HEK293 (cell line): ENCODE data around the gene COMMD2.

Experiments
- AEBP2 ChIP-seq: fragments of 450-650 bp; formaldehyde crosslinking; IDR thresholded peaks from 2 replicates; pipeline ENCODE4 v1.5.1; 2016; ENCODE audit warnings: missing biosample characterization, missing genetic modification characterization, borderline replicate concordance
- ATF2 ChIP-seq: fragments of 450-650 bp; formaldehyde crosslinking; IDR thresholded peaks from 2 replicates; pipeline ENCODE4 v1.5.1; 2016; ENCODE audit warnings: missing biosample characterization, missing genetic modification characterization, low read depth
- FEZF1 ChIP-seq: fragments of 450-650 bp; formaldehyde crosslinking; IDR thresholded peaks from 2 replicates; pipeline ENCODE4 v1.5.1; 2016; ENCODE audit warnings: missing biosample characterization, missing genetic modification characterization
- GLI4 ChIP-seq: fragments of 450-650 bp; formaldehyde crosslinking; IDR thresholded peaks from 2 replicates; pipeline ENCODE4 v1.5.1; 2016; ENCODE audit warnings: missing biosample characterization, missing genetic modification characterization
- GLIS1 ChIP-seq: fragments of 450-650 bp; formaldehyde crosslinking; IDR thresholded peaks from 2 replicates; pipeline ENCODE4 v1.5.1; 2016; ENCODE audit warnings: missing biosample characterization, missing genetic modification characterization
- KLF8 ChIP-seq: fragments of 450-650 bp; formaldehyde crosslinking; IDR thresholded peaks from 2 replicates; pipeline ENCODE4 v1.5.1; 2016; ENCODE audit warnings: missing biosample characterization, missing genetic modification characterization
- MYNN ChIP-seq: fragments of 450-650 bp; formaldehyde crosslinking; IDR thresholded peaks from 2 replicates; pipeline ENCODE4 v1.5.1; 2016; ENCODE audit warnings: missing biosample characterization, missing genetic modification characterization, borderline replicate concordance
- PBX3 ChIP-seq: sonication (generic); formaldehyde crosslinking; IDR thresholded peaks from 2 replicates; pipeline ENCODE4 v1.8.1; 2022; ENCODE audit warnings: mild to moderate bottlenecking, moderate library complexity, missing genetic modification reagents
- YY2 ChIP-seq: fragments of 450-650 bp; formaldehyde crosslinking; IDR thresholded peaks from 2 replicates; pipeline ENCODE4 v1.5.1; 2016; ENCODE audit warnings: missing biosample characterization, missing genetic modification characterization
- ZBTB1 ChIP-seq: fragments of 450-650 bp; formaldehyde crosslinking; IDR thresholded peaks from 2 replicates; pipeline ENCODE4 v1.5.1; 2016; ENCODE audit warnings: missing biosample characterization, missing genetic modification characterization
- ZBTB7A ChIP-seq: fragments of 450-650 bp; formaldehyde crosslinking; IDR thresholded peaks from 2 replicates; pipeline ENCODE4 v1.5.1; 2016; ENCODE audit warnings: low read depth, missing biosample characterization, missing genetic modification characterization
- ZFHX2 ChIP-seq: fragments of 450-650 bp; formaldehyde crosslinking; conservative IDR thresholded peaks from 2 replicates; pipeline ENCODE4 v1.5.1; 2016; ENCODE audit warnings: missing biosample characterization, missing genetic modification characterization
- ZNF133 ChIP-seq: fragments of 450-650 bp; formaldehyde crosslinking; IDR thresholded peaks from 2 replicates; pipeline ENCODE4 v1.5.1; 2016; ENCODE audit warnings: missing biosample characterization, missing genetic modification characterization
- ZNF146 ChIP-seq: fragments of 450-650 bp; formaldehyde crosslinking; IDR thresholded peaks from 2 replicates; pipeline ENCODE4 v1.5.1; 2016; ENCODE audit warnings: missing biosample characterization, missing genetic modification characterization
- ZNF2 ChIP-seq: fragments of 450-650 bp; formaldehyde crosslinking; IDR thresholded peaks from 2 replicates; pipeline ENCODE4 v1.5.1; 2016; ENCODE audit warnings: missing biosample characterization, missing genetic modification characterization
- ZNF350 ChIP-seq: fragments of 450-650 bp; formaldehyde crosslinking; IDR thresholded peaks from 2 replicates; pipeline ENCODE4 v1.5.0; 2017; ENCODE audit warnings: missing biosample characterization, mild to moderate bottlenecking, missing genetic modification characterization
- ZNF391 ChIP-seq: fragments of 450-650 bp; formaldehyde crosslinking; IDR thresholded peaks from 2 replicates; pipeline ENCODE4 v1.5.1; 2016; ENCODE audit warnings: low read depth, missing biosample characterization, missing genetic modification characterization, borderline replicate concordance
- ZNF394 ChIP-seq: fragments of 450-650 bp; formaldehyde crosslinking; IDR thresholded peaks from 2 replicates; pipeline ENCODE4 v1.5.1; 2016; ENCODE audit warnings: missing biosample characterization, missing genetic modification characterization, mild to moderate bottlenecking, moderate library complexity, borderline replicate concordance
- ZNF416 ChIP-seq: fragments of 450-650 bp; formaldehyde crosslinking; IDR thresholded peaks from 2 replicates; pipeline ENCODE4 v1.5.1; 2016; ENCODE audit warnings: missing biosample characterization, missing genetic modification characterization
- ZNF426 ChIP-seq: fragments of 450-650 bp; formaldehyde crosslinking; IDR thresholded peaks from 2 replicates; pipeline ENCODE4 v1.5.1; 2017; ENCODE audit warnings: missing biosample characterization, missing genetic modification characterization, mild to moderate bottlenecking, inconsistent platforms, moderate library complexity
- ZNF449 ChIP-seq: fragments of 450-650 bp; formaldehyde crosslinking; IDR thresholded peaks from 2 replicates; pipeline ENCODE4 v1.5.1; 2017; ENCODE audit warnings: missing biosample characterization, mild to moderate bottlenecking, missing genetic modification characterization, moderate library complexity
- ZNF548 ChIP-seq: fragments of 450-650 bp; formaldehyde crosslinking; IDR thresholded peaks from 2 replicates; pipeline ENCODE4 v1.5.1; 2016; ENCODE audit warnings: missing biosample characterization, missing genetic modification characterization
- ZNF561 ChIP-seq: fragments of 450-650 bp; IDR thresholded peaks from 2 replicates; pipeline ENCODE4 v1.5.1; 2018; ENCODE audit warnings: missing biosample characterization, missing genetic modification characterization, borderline replicate concordance
- ZNF623 ChIP-seq: fragments of 450-650 bp; formaldehyde crosslinking; IDR thresholded peaks from 2 replicates; pipeline ENCODE4 v1.5.1; 2016; ENCODE audit warnings: missing biosample characterization, missing genetic modification characterization
- ZNF639 ChIP-seq: fragments of 450-650 bp; formaldehyde crosslinking; IDR thresholded peaks from 2 replicates; pipeline ENCODE4 v1.5.1; 2016; ENCODE audit warnings: missing biosample characterization, missing genetic modification characterization
- ZNF843 ChIP-seq: fragments of 450-650 bp; formaldehyde crosslinking; IDR thresholded peaks from 2 replicates; pipeline ENCODE4 v1.5.1; 2016; ENCODE audit warnings: missing biosample characterization, missing genetic modification characterization
- ZXDB ChIP-seq: fragments of 450-650 bp; formaldehyde crosslinking; IDR thresholded peaks from 2 replicates; pipeline ENCODE4 v1.5.1; 2016; ENCODE audit warnings: missing biosample characterization, missing genetic modification characterization
- TF ChIP-seq, protein P1 (sequence below): fragments of 450-650 bp; formaldehyde crosslinking; IDR thresholded peaks from 2 replicates; pipeline ENCODE4 v1.5.1; 2016; ENCODE audit warnings: missing biosample characterization, missing genetic modification characterization
- TF ChIP-seq, protein P2 (sequence below): fragments of 450-650 bp; IDR thresholded peaks from 2 replicates; pipeline ENCODE4 v1.5.1; 2018; ENCODE audit warnings: missing biosample characterization, mild to moderate bottlenecking, missing genetic modification characterization

COMMD2 gene

DNA sequence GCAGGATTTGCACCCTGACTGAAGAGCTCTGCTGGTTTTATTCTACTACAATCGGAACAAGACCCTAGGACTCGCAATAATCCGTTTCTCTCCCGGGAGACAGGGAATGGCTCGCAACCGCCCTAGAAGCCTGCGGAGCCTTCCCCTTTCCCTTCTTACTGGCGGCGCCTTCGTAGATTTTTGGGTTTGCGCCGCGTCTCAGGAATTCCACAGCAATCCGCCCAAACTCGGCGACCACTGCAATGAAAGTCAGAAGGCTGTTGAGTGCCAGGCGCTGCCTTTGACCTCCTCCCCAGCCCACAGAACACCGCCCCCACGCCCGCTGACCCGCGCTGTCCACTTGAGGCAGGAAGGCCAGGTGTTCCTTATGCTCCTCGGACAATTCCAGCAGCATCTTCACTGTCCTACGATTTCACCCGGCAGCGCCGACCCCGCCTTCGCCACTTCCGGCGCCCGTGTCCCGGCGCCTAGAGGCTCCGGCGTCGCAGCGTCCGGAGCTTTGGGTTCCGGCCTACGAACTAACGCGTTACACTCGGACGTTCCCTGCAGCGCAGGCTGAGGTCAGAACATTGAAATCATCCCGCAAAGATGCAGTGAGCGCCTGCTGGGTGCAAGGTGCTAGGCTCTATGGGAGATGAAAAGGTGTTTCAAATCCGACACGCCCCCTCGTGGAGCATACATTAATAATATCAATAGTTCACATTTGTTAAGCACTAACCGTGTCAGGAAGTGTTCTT, at the start of gene COMMD2 (continued):
- TF ChIP-seq YY2 (tag by site-specific recombination) (no peak), ZNF146 (tag by site-specific recombination) (0 out of 2 replicates have a peak, but pooled peaks have one; percentile 21), ZNF561 (peak; percentile 90), ZNF623 (0 out of 2 replicates have a peak, but pooled peaks have one; percentile 33), ATF2 (no peak), ZNF350 (no peak), ZNF639 (tag by site-specific recombination) (peak; percentile 87), FEZF1 (tag by site-specific recombination) (no peak), GLI4 (tag by site-specific recombination) (peak; percentile 53; the same call in 1 of the 2 replicates), PBX3 (CRISPR knock-in tag) (peak; percentile 49; the same call in 1 of the 2 replicates), ZFHX2 (no peak; the same call in 1 of the 2 replicates), ZNF843 (peak; percentile 45; the same call in 1 of the 2 replicates), ZNF416 (tag by site-specific recombination) (no peak), ZBTB7A (tag by site-specific recombination) (no peak), GLIS1 (no peak), AEBP2 (tag by site-specific recombination) (no peak), ZNF2 (tag by site-specific recombination) (peak; percentile 96), ZNF133 (no peak), ZXDB (tag by site-specific recombination) (peak; percentile 88), KLF8 (tag by site-specific recombination) (peak; percentile 80; the same call in 1 of the 2 replicates), ZBTB1 (peak; percentile 13; the same call in 1 of the 2 replicates), ZNF449 (tag by site-specific recombination) (0 out of 2 replicates have a peak, but pooled peaks have one; percentile 13), ZNF426 (tag by site-specific recombination) (no peak), ZNF548 (tag by site-specific recombination) (no peak), ZNF391 (tag by site-specific recombination) (peak; percentile 83; the same call in 1 of the 2 replicates), MYNN (tag by site-specific recombination) (no peak), ZNF394 (tag by site-specific recombination) (peak; percentile 69; the same call in 1 of the 2 replicates)
- TF ChIP-seq, protein P1, sequence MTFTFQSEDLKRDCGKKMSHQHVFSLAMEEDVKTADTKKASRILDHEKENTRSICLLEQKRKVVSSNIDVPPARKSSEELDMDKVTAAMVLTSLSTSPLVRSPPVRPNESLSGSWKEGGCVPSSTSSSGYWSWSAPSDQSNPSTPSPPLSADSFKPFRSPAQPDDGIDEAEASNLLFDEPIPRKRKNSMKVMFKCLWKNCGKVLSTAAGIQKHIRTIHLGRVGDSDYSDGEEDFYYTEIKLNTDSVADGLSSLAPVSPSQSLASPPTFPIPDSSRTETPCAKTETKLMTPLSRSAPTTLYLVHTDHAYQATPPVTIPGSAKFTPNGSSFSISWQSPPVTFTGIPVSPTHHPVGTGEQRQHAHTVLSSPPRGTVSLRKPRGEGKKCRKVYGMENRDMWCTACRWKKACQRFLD (tag by site-specific recombination) = no peak
- TF ChIP-seq, protein P2, sequence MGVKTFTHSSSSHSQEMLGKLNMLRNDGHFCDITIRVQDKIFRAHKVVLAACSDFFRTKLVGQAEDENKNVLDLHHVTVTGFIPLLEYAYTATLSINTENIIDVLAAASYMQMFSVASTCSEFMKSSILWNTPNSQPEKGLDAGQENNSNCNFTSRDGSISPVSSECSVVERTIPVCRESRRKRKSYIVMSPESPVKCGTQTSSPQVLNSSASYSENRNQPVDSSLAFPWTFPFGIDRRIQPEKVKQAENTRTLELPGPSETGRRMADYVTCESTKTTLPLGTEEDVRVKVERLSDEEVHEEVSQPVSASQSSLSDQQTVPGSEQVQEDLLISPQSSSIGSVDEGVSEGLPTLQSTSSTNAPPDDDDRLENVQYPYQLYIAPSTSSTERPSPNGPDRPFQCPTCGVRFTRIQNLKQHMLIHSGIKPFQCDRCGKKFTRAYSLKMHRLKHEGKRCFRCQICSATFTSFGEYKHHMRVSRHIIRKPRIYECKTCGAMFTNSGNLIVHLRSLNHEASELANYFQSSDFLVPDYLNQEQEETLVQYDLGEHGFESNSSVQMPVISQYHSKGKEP (tag by site-specific recombination) = peak; percentile 88
